Measurements from ENCODE around the gene ING5.

DNA sequence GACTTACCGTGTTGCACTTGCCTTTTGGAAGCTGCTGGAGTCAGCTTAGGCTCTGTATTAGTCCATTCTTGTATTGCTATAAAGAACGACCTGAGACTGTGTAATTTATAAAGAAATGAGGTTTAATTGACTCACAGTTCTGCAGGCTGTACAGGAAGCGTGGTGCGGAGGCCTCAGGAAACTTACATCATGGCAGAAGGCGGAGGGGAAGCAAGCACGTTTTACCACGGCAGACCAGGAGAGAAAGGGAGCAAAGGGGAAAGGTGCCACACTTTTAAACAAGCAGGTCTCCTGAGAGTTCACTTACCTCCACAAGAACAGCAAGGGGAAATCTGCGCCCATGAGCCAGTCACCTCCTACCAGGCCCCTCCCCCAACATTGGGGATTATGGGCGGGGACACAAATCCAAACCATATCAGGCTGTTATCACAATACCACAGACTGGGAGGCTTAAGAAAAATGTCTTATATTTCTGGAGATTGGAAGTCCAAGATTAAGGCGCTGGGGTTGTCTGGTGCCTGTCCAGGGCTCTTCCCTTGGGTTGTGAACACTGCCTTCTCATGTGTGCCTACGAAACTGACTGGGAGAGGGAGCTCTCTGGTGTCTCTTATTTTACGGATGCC is 28.9 kb downstream of the ING5 start:
- TF ChIP-seq, protein P1, sequence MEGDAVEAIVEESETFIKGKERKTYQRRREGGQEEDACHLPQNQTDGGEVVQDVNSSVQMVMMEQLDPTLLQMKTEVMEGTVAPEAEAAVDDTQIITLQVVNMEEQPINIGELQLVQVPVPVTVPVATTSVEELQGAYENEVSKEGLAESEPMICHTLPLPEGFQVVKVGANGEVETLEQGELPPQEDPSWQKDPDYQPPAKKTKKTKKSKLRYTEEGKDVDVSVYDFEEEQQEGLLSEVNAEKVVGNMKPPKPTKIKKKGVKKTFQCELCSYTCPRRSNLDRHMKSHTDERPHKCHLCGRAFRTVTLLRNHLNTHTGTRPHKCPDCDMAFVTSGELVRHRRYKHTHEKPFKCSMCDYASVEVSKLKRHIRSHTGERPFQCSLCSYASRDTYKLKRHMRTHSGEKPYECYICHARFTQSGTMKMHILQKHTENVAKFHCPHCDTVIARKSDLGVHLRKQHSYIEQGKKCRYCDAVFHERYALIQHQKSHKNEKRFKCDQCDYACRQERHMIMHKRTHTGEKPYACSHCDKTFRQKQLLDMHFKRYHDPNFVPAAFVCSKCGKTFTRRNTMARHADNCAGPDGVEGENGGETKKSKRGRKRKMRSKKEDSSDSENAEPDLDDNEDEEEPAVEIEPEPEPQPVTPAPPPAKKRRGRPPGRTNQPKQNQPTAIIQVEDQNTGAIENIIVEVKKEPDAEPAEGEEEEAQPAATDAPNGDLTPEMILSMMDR (IDR thresholded peaks at IDR 0.05) = no peak
- TF ChIP-seq POLR2A (IDR thresholded peaks at IDR 0.05) (no peak), POLR2AphosphoS5 (IDR thresholded peaks at IDR 0.05) (no peak)
